HPDE6-E6E7 (cell line): ENCODE measurements around the gene CYP19A1.
"Not testable (repeated sequence)": the region's sequence is repeated elsewhere in the genome, so short reads cannot be mapped to it uniquely, and the experiment has no call there.

Source experiments
- DNase-seq: peaks from one replicate; pipeline ENCODE4 v3.0.0; 2011; ENCODE audit warnings: missing footprints; ENCODE audit errors: extremely low spot score

The CYP19A1 gene

GRCh38 chr15:51298620-51299019 lies 39.8 kb downstream of the CYP19A1 start:
- DNase-seq, result no peak

DNA sequence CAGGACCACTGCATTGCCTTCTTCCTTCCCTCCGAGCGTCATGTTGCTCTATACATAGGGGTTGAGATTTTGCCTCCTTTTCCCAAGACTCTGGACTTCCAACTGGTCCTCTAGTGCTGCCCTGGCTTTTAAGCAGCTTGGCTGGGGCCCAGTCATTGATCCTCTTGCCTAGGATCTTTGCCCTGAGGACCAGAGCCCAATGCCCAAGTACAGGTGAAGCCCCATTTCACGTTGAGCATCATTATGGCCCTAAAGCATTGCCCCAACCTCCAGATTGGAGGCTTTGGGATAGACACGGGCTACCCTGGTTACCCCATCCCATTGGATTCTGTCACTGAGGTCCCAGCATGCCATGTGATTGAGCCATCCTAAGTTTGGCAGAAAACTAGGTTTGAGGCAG lies 47.7 kb downstream of the CYP19A1 start:
- DNase-seq, result no peak

DNA sequence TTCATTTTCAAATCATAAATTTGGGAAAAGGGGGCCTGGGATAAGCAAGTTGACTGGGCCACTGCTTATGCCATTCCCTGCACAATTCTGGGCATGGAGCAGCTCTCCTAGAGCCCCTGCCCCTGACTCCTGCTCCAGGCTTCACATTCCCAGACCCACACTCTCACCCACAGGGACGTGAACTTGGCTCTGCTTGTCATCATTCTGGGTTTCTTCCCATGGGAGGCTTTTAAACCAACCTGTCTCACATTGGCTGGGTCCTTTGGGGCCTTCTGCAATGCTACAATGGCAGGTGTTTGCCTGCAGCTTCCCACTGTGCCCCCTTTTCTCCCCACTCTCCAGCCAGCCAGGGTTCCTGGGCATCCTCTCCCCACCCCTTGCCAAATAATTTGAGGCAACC lies 49.1 kb downstream of the CYP19A1 start:
- no peak for DNase-seq

GRCh38 chr15:51288143-51289065 lies 50.0 kb downstream of the CYP19A1 start:
- no peak for DNase-seq

- DNase-seq, result no peak
Measured at GRCh38 chr15:51286816-51287215, 51.6 kb downstream of the CYP19A1 start.

DNA sequence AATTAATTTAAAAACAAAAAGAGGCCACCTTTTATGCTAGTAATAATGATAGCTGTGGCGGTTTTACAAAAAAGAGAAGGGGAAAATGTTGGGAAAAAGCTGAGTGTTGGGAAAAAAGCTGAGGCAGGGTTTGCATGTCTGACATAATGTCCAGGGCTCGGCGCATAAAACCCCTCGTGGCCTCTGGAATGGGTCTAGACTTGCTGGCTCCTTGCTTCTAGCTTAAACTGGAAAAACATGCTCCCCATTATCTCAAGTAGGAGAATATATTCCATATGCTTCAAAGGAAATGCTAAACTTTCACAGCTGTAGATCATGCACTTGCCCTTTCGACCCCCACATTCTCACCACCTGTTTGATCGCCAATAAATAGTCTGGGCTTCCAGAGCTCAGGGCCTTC lies 53.0 kb downstream of the CYP19A1 start:
- DNase-seq, result no peak

- DNase-seq, result no peak
Measured at GRCh38 chr15:51284871-51285270, 53.5 kb downstream of the CYP19A1 start.

DNA sequence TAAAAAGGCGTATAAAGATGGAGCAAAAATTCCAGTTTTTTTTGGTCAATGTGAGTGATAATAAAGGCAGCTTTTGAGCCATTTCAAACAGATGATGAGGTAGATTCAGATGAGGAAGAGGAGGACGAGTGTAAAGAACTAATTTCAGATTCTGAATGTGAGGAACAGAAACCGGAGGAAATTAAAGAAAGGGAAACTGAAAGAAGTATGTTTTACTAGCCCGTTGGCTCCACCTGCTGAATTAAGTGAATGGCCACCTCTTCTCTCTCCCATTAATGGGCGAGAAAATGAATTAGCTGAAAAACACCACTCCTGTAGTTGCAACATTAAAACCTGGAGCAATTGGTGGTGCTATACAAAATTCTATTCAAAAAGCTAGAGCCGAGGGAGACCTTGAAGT lies 55.4 kb downstream of the CYP19A1 start:
- no peak for DNase-seq

DNA sequence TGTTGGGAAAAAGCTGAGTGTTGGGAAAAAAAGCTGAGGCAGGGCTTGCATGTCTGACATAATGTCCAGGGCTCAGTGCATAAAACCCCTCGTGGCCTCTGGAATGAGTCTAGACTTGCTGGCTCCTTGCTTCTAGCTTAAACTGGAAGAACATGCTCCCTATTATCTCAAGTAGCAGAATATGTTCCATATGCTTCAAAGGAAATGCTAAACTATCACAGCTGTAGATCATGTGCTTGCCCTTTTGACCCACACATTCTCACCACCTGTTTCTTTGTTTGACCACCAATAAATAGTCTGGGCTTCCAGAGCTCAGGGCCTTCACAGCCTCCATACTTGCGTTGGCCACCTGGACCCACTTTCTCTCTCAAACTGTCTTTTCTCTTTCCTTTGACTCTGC lies 56.2 kb downstream of the CYP19A1 start:
- not testable (repeated sequence) for DNase-seq

DNA sequence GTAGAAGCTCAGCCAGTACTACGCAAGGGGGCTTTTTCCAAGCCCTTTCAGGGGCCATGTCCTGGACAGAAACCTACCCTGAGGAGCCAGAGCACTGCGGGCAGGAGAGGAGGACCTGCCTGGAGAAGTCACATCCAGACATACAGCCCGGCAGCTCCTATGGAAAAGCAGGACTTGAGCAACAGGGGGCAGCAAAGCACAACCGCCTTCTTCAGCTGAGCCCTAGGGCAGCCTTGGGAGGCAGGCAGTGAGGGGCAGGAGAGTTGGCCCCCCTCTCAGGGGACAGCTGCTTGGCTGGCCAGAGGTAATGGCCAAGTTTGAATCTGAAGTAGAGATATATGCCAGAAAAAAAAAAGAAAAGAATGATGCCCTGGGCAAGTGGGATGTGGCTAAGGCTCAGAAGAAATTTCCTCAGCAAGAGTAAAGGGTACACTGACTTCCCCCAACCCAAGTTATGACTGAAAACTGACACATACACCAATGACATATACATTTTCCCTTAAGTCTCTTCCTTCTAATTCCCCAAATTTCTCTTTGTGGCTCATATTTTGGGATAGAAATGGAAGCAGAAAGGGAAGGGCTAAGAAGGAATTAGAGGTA lies 56.9 kb downstream of the CYP19A1 start:
- no peak for DNase-seq

- no peak for DNase-seq
Measured at GRCh38 chr15:51280838-51281237, 57.6 kb downstream of the CYP19A1 start.

GRCh38 chr15:51279391-51279790 lies 59.0 kb downstream of the CYP19A1 start:
- no peak for DNase-seq

- no peak for DNase-seq
Measured at GRCh38 chr15:51277101-51277500, 61.3 kb downstream of the CYP19A1 start.

- no peak for DNase-seq
Measured at GRCh38 chr15:51274956-51275355, 63.4 kb downstream of the CYP19A1 start.

DNA sequence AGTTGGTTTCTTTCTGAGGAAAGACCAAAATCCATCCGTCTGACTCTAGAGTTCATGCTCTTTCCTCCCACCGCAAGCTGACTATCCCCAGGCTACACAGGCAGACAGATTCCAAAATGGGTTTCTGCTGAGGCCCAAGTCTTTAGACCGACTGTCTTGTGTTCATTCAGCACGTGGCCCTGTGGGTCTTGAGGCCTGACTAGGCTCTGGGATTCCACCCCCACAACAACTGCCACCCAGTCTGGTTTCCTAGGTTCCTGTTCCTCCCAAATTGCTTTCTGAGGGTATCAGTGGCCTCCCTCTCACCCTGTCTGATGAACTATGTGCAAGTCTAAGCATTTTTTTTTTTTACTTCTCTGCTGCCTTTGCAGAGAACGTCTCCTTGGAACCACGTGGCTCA lies 67.7 kb downstream of the CYP19A1 start:
- no peak for DNase-seq

- DNase-seq, result no peak
Measured at GRCh38 chr15:51269496-51269895, 68.9 kb downstream of the CYP19A1 start.

DNA sequence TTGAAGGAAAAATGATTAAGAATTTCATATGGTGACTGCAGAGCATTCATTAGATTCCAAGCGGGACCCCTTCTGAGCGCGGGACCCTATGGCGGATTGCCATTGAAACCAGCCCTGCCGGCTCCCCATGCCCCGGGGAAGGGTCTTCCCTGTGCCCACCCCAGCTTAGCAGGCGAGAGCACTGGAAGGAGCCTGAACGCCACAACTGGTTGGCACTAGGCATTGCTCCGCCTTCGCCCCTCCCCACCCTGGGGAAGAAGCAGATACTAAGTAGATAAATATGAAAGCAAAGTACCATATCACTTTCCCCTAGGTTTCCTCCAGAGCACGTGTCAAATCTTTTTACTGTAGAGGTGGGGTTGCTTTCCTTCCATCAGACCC lies 70.7 kb downstream of the CYP19A1 start:
- DNase-seq, result no peak

- DNase-seq, result no peak
Measured at GRCh38 chr15:51267051-51267702, 71.2 kb downstream of the CYP19A1 start.

GRCh38 chr15:51266656-51267050 lies 71.7 kb downstream of the CYP19A1 start:
- DNase-seq, result no peak

- DNase-seq, result no peak
Measured at GRCh38 chr15:51265037-51265555, 73.3 kb downstream of the CYP19A1 start.

DNA sequence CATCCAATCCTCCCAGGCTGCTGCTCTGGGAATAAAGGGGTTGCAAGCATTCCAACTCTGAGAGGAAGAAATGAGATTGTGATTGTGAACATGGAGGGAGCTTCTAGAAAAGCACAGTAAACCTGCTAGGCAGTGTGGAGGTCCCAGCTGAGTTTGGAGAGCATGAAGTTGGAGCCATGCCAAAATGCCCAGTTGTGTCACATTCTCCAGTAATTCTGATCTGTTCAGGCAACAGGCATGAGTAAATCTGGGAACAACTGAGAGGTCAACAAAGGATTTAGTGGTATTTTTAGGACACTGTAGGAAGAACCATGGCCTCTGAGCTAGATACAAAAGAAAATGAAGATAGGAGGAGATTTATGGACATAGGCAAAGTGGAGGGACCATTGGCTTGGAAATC lies 74.7 kb downstream of the CYP19A1 start:
- DNase-seq, result no peak

DNA sequence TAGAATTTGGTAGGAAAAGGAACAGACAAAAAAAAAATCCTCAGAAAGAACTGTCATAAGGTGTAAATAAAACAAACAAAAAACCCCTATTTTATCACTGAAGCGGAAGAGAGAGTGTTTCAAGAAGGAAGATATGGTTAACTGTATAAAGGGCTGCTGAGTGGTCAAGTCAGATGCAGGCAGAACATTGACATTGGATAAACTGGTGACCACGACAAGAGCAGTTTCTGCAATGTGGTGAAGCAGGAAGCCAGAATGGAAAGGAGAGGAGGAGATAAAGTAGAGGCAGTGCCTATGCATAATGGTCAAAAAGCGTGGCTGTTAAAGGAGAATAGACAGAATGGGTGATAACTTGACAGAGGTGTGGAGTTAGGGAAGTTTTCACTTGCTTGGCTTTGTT lies 75.3 kb downstream of the CYP19A1 start:
- DNase-seq, result no peak

DNA sequence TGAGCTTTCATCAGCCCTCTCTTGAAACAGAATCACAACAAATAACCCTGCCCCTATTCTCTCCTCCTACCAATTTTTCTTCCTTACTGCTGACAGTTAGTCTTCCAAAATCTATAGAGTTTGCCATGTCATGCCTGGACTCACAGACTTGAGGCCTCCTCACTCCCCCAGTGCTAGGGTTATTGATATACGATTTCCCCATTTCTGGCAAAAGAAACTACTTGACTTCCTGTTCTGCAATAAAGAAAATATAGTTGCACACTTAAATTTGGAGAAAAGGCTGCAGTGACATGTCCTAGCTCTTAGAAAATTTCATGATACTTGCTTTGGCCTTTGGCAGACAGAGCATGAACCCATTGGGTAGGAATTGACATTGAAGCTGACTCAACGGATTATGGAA lies 75.9 kb downstream of the CYP19A1 start:
- no peak for DNase-seq
